HT1080 (cell line): ENCODE data around the gene COG5. TPM values are rescaled to one million over a fixed set of nuclear protein-coding genes. Genes with fewer than 3 reads are reported as not detected.

ENCODE experiments used
- DNase-seq: peaks from one replicate; pipeline ENCODE4 v3.0.0-alpha.2; 2015; ENCODE audit warnings: low read depth
- total RNA-seq: library from RNA; depleted of rRNA; stranded (reverse); fragments of >200 nt; shearing (Covaris generic); gene quantifications from 2 replicates; pipeline ENCODE4 v1.2.3, GENCODE V29; 2014

The COG5 gene
- total RNA-seq, 1 experiment from 2014 or later: 28.2 TPM

GRCh38 chr7:107338080-107338479, 225.6 kb downstream of the COG5 start:
- no peak for DNase-seq

GRCh38 chr7:107332488-107333269, 231.0 kb downstream of the COG5 start:
- no peak for DNase-seq

- DNase-seq: no peak
These were observed 233.2 kb downstream of the COG5 start for GRCh38 chr7:107330478-107330877.

GRCh38 chr7:107327986-107328569, 235.6 kb downstream of the COG5 start:
- DNase-seq: peak; percentile 2

- DNase-seq: no peak
These were observed 237.7 kb downstream of the COG5 start for GRCh38 chr7:107326061-107326460.

- no peak for DNase-seq
These were observed 241.7 kb downstream of the COG5 start for GRCh38 chr7:107322015-107322414.

GRCh38 chr7:107321611-107322010, 242.1 kb downstream of the COG5 start:
- DNase-seq: no peak

GRCh38 chr7:107319724-107320228, 243.9 kb downstream of the COG5 start:
- DNase-seq: no peak

- DNase-seq: peak; percentile 31
These were observed 245.1 kb downstream of the COG5 start for GRCh38 chr7:107318523-107319160.

- no peak for DNase-seq
These were observed 248.0 kb downstream of the COG5 start for GRCh38 chr7:107315716-107316220.

- DNase-seq: no peak
These were observed 250.4 kb downstream of the COG5 start for GRCh38 chr7:107313355-107313754.

GRCh38 chr7:107312418-107312817, 251.3 kb downstream of the COG5 start:
- peak; percentile 22 for DNase-seq

- DNase-seq: no peak
These were observed 254.4 kb downstream of the COG5 start for GRCh38 chr7:107309296-107309695.

- no peak for DNase-seq
These were observed 259.1 kb downstream of the COG5 start for GRCh38 chr7:107304636-107305035.

GRCh38 chr7:107304063-107304462, 259.7 kb downstream of the COG5 start:
- no peak for DNase-seq

- no peak for DNase-seq
These were observed 261.4 kb downstream of the COG5 start for GRCh38 chr7:107302250-107302847.

- no peak for DNase-seq
These were observed 269.5 kb downstream of the COG5 start for GRCh38 chr7:107294182-107294581.

GRCh38 chr7:107292591-107292990, 271.1 kb downstream of the COG5 start:
- no peak for DNase-seq

- no peak for DNase-seq
These were observed 272.3 kb downstream of the COG5 start for GRCh38 chr7:107291434-107291833.

GRCh38 chr7:107286751-107287621, 276.7 kb downstream of the COG5 start:
- DNase-seq: no peak
